GM12874 (cell line): Measurements from ENCODE around the gene MAML2.

Experiments used
- CTCF ChIP-seq: IDR thresholded peaks from 2 replicates; pipeline ENCODE4 v1.5.1; 2011; ENCODE audit warnings: low read depth, mild to moderate bottlenecking, control low read depth, low read length, moderate library complexity; ENCODE audit not compliant: insufficient read depth

Gene MAML2

GRCh38 chr11:96264364-96264763 lies 78.6 kb downstream of the MAML2 start:
- TF ChIP-seq CTCF, result no peak

GRCh38 chr11:96263238-96263763 lies 79.7 kb downstream of the MAML2 start:
- no peak for TF ChIP-seq CTCF

- no peak for TF ChIP-seq CTCF
These were observed 82.5 kb downstream of the MAML2 start for GRCh38 chr11:96260532-96260931.

GRCh38 chr11:96260067-96260511 lies 82.9 kb downstream of the MAML2 start:
- TF ChIP-seq CTCF, result no peak

GRCh38 chr11:96259134-96259830 lies 83.7 kb downstream of the MAML2 start:
- TF ChIP-seq CTCF, result no peak

- no peak for TF ChIP-seq CTCF
These were observed 84.7 kb downstream of the MAML2 start for GRCh38 chr11:96257972-96258934.

GRCh38 chr11:96257036-96257435 lies 86.0 kb downstream of the MAML2 start:
- TF ChIP-seq CTCF, result no peak
